HEK293 (cell line): ENCODE results near the gene AIPL1.

Experiments used
- SP2 ChIP-seq: fragments of 450-650 bp; formaldehyde crosslinking; IDR thresholded peaks from 2 replicates; pipeline ENCODE4 v1.5.1; 2016; ENCODE audit warnings: missing biosample characterization, missing genetic modification characterization
- SP7 ChIP-seq: fragments of 450-650 bp; formaldehyde crosslinking; IDR thresholded peaks from 2 replicates; pipeline ENCODE4 v1.5.1; 2016; ENCODE audit warnings: missing biosample characterization, missing genetic modification characterization
- ZNF146 ChIP-seq: fragments of 450-650 bp; formaldehyde crosslinking; IDR thresholded peaks from 2 replicates; pipeline ENCODE4 v1.5.1; 2016; ENCODE audit warnings: missing biosample characterization, missing genetic modification characterization
- ZNF660 ChIP-seq: fragments of 450-650 bp; IDR thresholded peaks from 2 replicates; pipeline ENCODE4 v1.5.1; 2018; ENCODE audit warnings: missing biosample characterization, mild to moderate bottlenecking, missing genetic modification characterization
- ZNF701 ChIP-seq: fragments of 450-650 bp; formaldehyde crosslinking; IDR thresholded peaks from 2 replicates; pipeline ENCODE4 v1.5.1; 2016; ENCODE audit warnings: missing biosample characterization, missing genetic modification characterization
- TF ChIP-seq, protein P1 (sequence below): fragments of 450-650 bp; formaldehyde crosslinking; IDR thresholded peaks from 2 replicates; pipeline ENCODE4 v1.5.1; 2016; ENCODE audit warnings: missing biosample characterization, missing genetic modification characterization
- TF ChIP-seq, protein P2 (sequence below): fragments of 450-650 bp; formaldehyde crosslinking; IDR thresholded peaks from 2 replicates; pipeline ENCODE4 v1.5.1; 2016; ENCODE audit warnings: missing biosample characterization, missing genetic modification characterization

DNA sequence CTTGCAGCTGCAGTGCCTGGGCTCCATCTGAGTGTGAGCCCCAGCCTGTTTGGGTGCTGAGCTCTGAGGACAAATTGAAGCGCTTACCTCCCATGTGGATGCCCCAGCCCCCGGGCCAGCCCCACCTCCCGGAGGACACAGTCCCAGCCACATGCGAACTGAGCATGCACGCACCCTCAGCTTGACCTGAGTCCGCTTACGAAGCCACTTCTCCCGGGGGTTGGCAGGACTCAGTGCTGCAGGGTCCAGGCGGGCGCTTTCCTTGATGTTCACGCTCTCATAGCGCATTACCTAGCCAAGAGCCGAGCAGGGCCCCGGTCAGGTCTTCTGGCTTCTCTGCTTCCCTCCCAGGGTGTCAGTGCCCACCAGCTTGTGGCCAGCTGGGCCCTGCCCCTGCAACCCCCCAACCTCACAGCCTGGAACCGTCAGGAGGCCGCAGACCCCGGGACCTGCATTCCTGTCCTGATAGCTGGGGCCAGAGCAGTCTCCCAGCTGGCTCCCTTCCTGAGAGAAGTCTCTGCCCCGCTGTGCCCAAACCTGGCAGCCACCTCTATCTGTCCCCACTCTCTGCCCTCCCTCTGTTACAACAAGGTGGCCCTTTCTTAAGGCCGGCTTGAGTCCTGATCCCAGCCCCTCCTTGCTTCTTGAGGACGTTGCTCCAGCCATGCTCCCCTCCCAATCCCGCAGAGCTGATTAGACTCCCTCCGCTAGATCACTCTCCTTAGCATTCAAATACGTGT is 33.3 kb upstream of the AIPL1 start:
- TF ChIP-seq, protein P1, sequence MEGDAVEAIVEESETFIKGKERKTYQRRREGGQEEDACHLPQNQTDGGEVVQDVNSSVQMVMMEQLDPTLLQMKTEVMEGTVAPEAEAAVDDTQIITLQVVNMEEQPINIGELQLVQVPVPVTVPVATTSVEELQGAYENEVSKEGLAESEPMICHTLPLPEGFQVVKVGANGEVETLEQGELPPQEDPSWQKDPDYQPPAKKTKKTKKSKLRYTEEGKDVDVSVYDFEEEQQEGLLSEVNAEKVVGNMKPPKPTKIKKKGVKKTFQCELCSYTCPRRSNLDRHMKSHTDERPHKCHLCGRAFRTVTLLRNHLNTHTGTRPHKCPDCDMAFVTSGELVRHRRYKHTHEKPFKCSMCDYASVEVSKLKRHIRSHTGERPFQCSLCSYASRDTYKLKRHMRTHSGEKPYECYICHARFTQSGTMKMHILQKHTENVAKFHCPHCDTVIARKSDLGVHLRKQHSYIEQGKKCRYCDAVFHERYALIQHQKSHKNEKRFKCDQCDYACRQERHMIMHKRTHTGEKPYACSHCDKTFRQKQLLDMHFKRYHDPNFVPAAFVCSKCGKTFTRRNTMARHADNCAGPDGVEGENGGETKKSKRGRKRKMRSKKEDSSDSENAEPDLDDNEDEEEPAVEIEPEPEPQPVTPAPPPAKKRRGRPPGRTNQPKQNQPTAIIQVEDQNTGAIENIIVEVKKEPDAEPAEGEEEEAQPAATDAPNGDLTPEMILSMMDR, result no peak
- TF ChIP-seq, protein P2, sequence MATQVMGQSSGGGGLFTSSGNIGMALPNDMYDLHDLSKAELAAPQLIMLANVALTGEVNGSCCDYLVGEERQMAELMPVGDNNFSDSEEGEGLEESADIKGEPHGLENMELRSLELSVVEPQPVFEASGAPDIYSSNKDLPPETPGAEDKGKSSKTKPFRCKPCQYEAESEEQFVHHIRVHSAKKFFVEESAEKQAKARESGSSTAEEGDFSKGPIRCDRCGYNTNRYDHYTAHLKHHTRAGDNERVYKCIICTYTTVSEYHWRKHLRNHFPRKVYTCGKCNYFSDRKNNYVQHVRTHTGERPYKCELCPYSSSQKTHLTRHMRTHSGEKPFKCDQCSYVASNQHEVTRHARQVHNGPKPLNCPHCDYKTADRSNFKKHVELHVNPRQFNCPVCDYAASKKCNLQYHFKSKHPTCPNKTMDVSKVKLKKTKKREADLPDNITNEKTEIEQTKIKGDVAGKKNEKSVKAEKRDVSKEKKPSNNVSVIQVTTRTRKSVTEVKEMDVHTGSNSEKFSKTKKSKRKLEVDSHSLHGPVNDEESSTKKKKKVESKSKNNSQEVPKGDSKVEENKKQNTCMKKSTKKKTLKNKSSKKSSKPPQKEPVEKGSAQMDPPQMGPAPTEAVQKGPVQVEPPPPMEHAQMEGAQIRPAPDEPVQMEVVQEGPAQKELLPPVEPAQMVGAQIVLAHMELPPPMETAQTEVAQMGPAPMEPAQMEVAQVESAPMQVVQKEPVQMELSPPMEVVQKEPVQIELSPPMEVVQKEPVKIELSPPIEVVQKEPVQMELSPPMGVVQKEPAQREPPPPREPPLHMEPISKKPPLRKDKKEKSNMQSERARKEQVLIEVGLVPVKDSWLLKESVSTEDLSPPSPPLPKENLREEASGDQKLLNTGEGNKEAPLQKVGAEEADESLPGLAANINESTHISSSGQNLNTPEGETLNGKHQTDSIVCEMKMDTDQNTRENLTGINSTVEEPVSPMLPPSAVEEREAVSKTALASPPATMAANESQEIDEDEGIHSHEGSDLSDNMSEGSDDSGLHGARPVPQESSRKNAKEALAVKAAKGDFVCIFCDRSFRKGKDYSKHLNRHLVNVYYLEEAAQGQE (tag by site-specific recombination), result no peak
- TF ChIP-seq SP2 (tag by site-specific recombination), result no peak
- TF ChIP-seq ZNF146, result no peak
- TF ChIP-seq ZNF701 (tag by site-specific recombination), result no peak
- no peak for TF ChIP-seq SP7 (tag by site-specific recombination)
- TF ChIP-seq ZNF660 (tag by site-specific recombination), result no peak
